Stomach smooth muscle (tissue), 2 donors: Measurements from ENCODE around the gene KAT2A.

Experiments
- H3K27ac ChIP-seq: one replicate; pipeline ENCODE4 v1.7.0; 2013; ENCODE audit warnings: mild to moderate bottlenecking, low read length, inconsistent platforms
- H3K27me3 ChIP-seq, 2 donors: one replicate each; pipeline ENCODE4 v1.7.0; 2013; ENCODE audit warnings: low read length in 2 of 2; ENCODE audit not compliant: insufficient read depth in 2 of 2, control insufficient read depth in 1 of 2
- H3K36me3 ChIP-seq, 2 donors: one replicate each; pipeline ENCODE4 v1.7.0; 2013; ENCODE audit warnings: low read length in 2 of 2; ENCODE audit not compliant: control insufficient read depth in 2 of 2, insufficient read depth in 2 of 2
- H3K4me1 ChIP-seq: one replicate; pipeline ENCODE4 v1.7.0; 2013; ENCODE audit warnings: low read length; ENCODE audit not compliant: control insufficient read depth, insufficient read depth
- H3K4me3 ChIP-seq, 2 donors: one replicate each; pipeline ENCODE4 v1.7.0; 2013; ENCODE audit warnings: low read length in 2 of 2
- H3K9ac ChIP-seq, 2 donors: one replicate each; pipeline ENCODE4 v1.7.0; 2013; ENCODE audit warnings: low read length in 2 of 2, mild to moderate bottlenecking in 1 of 2
- H3K9me3 ChIP-seq, 2 donors: one replicate each; pipeline ENCODE4 v1.7.0; 2013; ENCODE audit warnings: low read length in 2 of 2; ENCODE audit not compliant: control insufficient read depth in 2 of 2
- donor health status: healthy.
- donor health status: Pancreatic carcinoma.

Gene KAT2A

GRCh38 chr17:42090964-42091790 is 30.0 kb downstream of the KAT2A start:
- peaks cover 11 to 13% of the 10 kb centered on the region in 2 donors for H3K27me3 ChIP-seq

GRCh38 chr17:42088736-42089135 is 32.4 kb downstream of the KAT2A start:
- no peak overlapping the region for H3K4me3 ChIP-seq
- H3K4me1 ChIP-seq: no peaks in the 10 kb centered on the region
- H3K9ac ChIP-seq: no peak overlapping the region
- H3K36me3 ChIP-seq: no peaks in the 10 kb centered on the region
- H3K9me3 ChIP-seq: no peaks in the 10 kb centered on the region
- no peak overlapping the region for H3K27ac ChIP-seq
- peaks cover 6% of the 10 kb centered on the region in 2 donors for H3K27me3 ChIP-seq

More at GRCh38 chr17:42090964-42091790, 30.0 kb downstream of the KAT2A start:
- Histone ChIP-seq H3K4me1 (no peaks in the 10 kb centered on the region), H3K9me3 (no peaks in the 10 kb centered on the region), H3K27ac (no peak overlapping the region), H3K4me3 (no peak overlapping the region), H3K36me3 (no peaks in the 10 kb centered on the region), H3K9ac (no peak overlapping the region)

- no peak overlapping the region for H3K4me3 ChIP-seq
Measured at GRCh38 chr17:42087736-42088705, 33.1 kb downstream of the KAT2A start.

GRCh38 chr17:42087042-42087701 is 34.0 kb downstream of the KAT2A start:
- no peak overlapping the region for H3K4me3 ChIP-seq
- peaks cover 6% of the 10 kb centered on the region in 2 donors for H3K27me3 ChIP-seq
- H3K9me3 ChIP-seq: no peaks in the 10 kb centered on the region
- no peak overlapping the region for H3K9ac ChIP-seq
- no peak overlapping the region for H3K27ac ChIP-seq
- H3K4me1 ChIP-seq: no peaks in the 10 kb centered on the region
- no peaks in the 10 kb centered on the region for H3K36me3 ChIP-seq

More at GRCh38 chr17:42087736-42088705, 33.1 kb downstream of the KAT2A start:
- H3K27me3 ChIP-seq: peaks cover 6% of the 10 kb centered on the region in 2 donors
- no peaks in the 10 kb centered on the region for H3K4me1 ChIP-seq
- H3K9me3 ChIP-seq: no peaks in the 10 kb centered on the region
- H3K27ac ChIP-seq: no peak overlapping the region
- H3K9ac ChIP-seq: no peak overlapping the region
- no peaks in the 10 kb centered on the region for H3K36me3 ChIP-seq

- H3K9ac ChIP-seq: no peak overlapping the region
- H3K4me3 ChIP-seq: no peak overlapping the region
- H3K36me3 ChIP-seq: no peaks in the 10 kb centered on the region
- H3K4me1 ChIP-seq: no peaks in the 10 kb centered on the region
- no peak overlapping the region for H3K27ac ChIP-seq
- no peaks in the 10 kb centered on the region for H3K9me3 ChIP-seq
- H3K27me3 ChIP-seq: peaks cover 0 to 2% of the 10 kb centered on the region in 2 donors
Measured at GRCh38 chr17:42081516-42082129, 39.5 kb downstream of the KAT2A start.

GRCh38 chr17:42079541-42079940 is 41.6 kb downstream of the KAT2A start:
- H3K4me3 ChIP-seq: no peak overlapping the region
- H3K9me3 ChIP-seq: no peaks in the 10 kb centered on the region
- no peaks in the 10 kb centered on the region for H3K4me1 ChIP-seq
- H3K9ac ChIP-seq: no peak overlapping the region
- peaks cover 0 to 2% of the 10 kb centered on the region in 2 donors for H3K27me3 ChIP-seq
- H3K36me3 ChIP-seq: no peaks in the 10 kb centered on the region
- H3K27ac ChIP-seq: no peak overlapping the region

- H3K36me3 ChIP-seq: no peaks in the 10 kb centered on the region
- H3K27me3 ChIP-seq: peaks cover 5 to 6% of the 10 kb centered on the region in 2 donors
- H3K27ac ChIP-seq: no peak overlapping the region
- no peak overlapping the region for H3K4me3 ChIP-seq
- no peaks in the 10 kb centered on the region for H3K9me3 ChIP-seq
- H3K4me1 ChIP-seq: no peaks in the 10 kb centered on the region
- H3K9ac ChIP-seq: no peak overlapping the region
Measured at GRCh38 chr17:42078396-42079043, 42.6 kb downstream of the KAT2A start.

GRCh38 chr17:42077755-42078154 is 43.4 kb downstream of the KAT2A start:
- H3K9ac ChIP-seq: no peak overlapping the region
- H3K27ac ChIP-seq: no peak overlapping the region
- H3K36me3 ChIP-seq: no peaks in the 10 kb centered on the region
- no peaks in the 10 kb centered on the region for H3K4me1 ChIP-seq
- no peaks in the 10 kb centered on the region for H3K9me3 ChIP-seq
- H3K4me3 ChIP-seq: no peak overlapping the region
- H3K27me3 ChIP-seq: peaks cover 11 to 12% of the 10 kb centered on the region in 2 donors

- Histone ChIP-seq H3K36me3 (no peaks in the 10 kb centered on the region), H3K4me1 (peaks cover 6% of the 10 kb centered on the region), H3K4me3 (no peak overlapping the region), H3K27ac (no peak overlapping the region), H3K9me3 (no peaks in the 10 kb centered on the region), H3K9ac (no peak overlapping the region), H3K27me3 (peaks cover 12 to 19% of the 10 kb centered on the region in 2 donors)
Measured at GRCh38 chr17:42076797-42077559, 44.2 kb downstream of the KAT2A start.
